HG03108 (cell line): ENCODE results near the gene CTDP1.

ENCODE experiments used
- ATAC-seq: cut with Tn5 transposase; IDR thresholded peaks from one replicate; pipeline ENCODE4 v1.9.1; 2021; ENCODE audit warnings: moderate library complexity; ENCODE audit not compliant: unreplicated experiment

CTDP1 gene, protein sequence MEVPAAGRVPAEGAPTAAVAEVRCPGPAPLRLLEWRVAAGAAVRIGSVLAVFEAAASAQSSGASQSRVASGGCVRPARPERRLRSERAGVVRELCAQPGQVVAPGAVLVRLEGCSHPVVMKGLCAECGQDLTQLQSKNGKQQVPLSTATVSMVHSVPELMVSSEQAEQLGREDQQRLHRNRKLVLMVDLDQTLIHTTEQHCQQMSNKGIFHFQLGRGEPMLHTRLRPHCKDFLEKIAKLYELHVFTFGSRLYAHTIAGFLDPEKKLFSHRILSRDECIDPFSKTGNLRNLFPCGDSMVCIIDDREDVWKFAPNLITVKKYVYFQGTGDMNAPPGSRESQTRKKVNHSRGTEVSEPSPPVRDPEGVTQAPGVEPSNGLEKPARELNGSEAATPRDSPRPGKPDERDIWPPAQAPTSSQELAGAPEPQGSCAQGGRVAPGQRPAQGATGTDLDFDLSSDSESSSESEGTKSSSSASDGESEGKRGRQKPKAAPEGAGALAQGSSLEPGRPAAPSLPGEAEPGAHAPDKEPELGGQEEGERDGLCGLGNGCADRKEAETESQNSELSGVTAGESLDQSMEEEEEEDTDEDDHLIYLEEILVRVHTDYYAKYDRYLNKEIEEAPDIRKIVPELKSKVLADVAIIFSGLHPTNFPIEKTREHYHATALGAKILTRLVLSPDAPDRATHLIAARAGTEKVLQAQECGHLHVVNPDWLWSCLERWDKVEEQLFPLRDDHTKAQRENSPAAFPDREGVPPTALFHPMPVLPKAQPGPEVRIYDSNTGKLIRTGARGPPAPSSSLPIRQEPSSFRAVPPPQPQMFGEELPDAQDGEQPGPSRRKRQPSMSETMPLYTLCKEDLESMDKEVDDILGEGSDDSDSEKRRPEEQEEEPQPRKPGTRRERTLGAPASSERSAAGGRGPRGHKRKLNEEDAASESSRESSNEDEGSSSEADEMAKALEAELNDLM

DNA sequence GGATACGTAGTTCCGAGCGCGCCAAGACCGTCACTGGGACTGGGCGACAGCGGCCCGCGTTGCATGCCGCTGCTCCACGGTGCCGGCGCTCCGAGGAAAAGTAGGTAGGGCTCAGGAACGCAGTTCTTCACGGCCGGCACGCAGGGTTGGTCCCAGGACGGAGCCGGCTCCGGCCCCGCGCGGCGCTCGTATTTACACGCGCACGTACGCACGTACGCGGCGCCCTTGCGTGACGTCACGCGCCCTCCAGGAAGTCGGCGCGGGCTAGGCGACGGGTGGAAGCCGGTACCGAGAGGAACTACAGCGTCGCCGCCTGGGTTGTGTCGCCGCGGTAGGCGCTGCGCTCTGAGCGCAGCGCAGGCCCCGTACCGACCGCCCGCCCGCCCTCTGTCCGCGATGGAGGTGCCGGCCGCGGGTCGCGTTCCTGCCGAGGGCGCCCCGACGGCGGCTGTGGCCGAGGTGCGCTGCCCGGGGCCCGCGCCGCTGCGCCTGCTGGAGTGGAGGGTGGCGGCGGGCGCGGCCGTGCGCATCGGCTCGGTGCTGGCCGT is at the start of gene CTDP1:
Gene CTDP1 (plus strand): TSS at position 252 of the 548 bp plus-strand sequence. CDS start 145 bp downstream, at position 397.
- ATAC-seq = peak; percentile 55

DNA sequence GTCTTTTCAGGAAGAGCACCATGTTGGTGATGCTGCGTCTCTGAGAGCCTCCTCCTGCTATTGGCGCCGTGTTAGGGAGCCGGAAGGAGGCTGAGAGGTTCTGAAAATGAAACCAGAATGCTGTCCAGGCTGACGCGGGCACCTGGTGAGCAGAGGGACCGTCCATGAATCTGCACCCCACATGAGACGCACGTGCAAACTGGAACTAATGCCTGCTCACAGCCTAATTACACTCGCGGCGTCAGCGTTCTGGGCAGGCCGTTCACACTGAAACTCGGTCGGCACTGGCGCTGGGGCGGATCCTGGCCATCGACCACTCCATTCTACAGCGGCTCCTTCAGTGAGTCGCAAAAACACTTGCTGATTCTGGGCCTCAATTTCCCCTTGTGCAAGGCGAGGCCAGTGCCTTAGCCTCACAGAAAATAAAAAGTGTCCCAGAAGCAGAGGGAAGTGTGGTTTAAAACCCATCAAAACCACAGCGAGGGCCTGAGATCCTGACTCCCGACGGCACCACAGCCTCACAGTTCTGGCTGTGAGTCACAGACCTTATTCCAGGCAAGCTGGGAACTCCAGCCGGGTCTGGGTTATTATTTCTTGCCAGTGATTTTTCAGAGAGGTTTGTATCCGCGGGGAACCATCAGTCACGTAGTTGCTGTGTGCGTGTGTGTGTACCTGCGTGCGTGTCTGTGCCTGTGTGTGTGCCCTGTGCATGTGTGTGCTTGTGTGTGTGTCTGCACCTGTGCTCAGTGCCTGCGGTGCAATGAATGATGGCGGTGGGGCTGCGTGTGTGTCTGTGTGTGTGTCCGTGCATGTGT is 49.1 kb upstream of the CTDP1 start:
- ATAC-seq = no peak

DNA sequence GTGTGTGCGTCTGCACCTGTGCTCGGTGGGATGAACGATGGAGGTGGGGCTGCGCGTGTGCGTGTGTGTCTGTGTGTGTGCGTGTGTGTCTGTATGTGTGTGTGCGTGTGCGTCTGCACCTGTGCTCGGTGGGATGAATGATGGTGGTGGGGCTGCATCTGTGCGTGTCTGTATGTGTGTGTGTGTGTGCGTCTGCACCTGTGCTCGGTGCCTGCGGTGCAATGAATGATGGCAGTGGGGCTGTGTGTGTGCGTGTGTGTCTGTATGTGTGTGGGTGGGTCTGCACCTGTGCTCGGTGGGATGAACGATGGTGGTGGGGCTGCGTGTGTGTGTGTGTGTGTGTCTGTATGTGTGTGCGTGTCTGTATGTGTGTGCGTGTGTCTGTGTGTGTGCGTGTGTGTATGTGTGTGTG is 48.5 kb upstream of the CTDP1 start:
- ATAC-seq = no peak

DNA sequence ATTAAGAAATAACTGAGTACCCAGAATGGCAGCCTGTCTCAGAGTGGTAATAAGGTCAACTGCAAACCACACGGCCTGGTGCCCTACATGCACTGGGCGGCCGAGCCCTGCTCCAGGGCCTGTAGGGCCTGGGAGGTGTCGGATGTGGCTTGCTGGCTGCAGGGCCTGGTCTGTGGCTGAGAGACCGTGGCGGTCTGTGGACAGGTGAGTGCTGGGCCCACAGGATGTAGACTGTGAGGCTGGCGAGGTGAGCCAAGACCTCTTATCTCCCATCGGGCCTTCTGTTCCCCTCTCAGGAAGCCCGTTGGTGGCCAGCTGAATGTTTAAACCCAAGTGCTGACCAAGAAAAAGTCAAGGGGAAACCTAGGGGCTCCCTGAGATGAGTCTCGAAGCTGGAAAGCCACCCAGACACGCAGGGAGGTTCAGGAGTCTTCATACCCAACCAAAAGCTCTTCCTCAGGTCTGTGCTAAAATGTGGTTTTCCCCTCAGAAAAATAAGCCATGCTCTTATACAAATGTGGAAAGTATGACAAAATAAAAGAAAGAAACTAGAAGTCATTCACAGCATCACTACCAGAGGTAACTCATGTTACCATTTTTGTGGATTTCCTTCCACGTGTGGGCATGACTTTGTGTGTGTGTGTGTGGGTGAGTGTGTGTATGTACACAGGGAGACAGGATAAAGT is 47.7 kb upstream of the CTDP1 start:
- no peak for ATAC-seq

DNA sequence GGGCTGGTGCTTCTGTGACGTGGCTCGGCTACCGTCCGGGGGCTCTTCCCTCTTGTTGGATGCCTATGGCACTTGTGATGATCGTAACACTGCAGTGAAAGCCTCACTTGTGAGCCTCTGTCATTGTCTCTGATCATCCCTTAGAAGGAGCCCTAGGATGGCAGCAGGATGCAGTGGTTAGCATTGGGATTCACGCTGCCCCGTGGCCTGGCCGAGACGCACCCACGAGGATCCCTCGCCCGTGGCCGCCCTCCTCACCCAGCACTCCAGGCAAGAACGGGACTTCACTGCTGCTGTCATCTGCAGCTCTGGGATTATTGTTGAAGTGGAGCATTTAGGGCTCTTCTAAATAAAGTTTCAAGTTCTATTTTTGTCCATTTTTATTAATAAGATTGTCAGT is 46.8 kb upstream of the CTDP1 start:
- no peak for ATAC-seq

DNA sequence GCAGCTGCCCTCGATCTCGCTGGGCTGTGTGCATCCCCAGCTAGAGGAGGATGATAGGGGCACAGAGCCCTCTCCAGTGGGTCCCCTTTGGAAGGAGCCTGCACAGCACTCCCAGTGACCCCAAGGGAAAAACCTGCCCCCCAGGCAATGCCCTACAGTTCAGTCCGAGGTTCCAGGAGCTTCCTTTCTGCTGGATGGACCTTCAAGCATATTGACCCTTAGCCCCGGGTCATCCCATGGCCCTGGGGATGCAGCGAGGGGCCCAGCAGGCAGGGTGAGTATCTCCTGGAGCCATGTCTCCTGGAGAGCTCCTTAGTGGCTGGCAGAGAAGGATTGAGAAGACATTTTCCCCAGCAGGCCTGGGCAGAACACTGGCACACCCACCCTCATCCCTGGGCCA is 45.4 kb upstream of the CTDP1 start:
- ATAC-seq = no peak

DNA sequence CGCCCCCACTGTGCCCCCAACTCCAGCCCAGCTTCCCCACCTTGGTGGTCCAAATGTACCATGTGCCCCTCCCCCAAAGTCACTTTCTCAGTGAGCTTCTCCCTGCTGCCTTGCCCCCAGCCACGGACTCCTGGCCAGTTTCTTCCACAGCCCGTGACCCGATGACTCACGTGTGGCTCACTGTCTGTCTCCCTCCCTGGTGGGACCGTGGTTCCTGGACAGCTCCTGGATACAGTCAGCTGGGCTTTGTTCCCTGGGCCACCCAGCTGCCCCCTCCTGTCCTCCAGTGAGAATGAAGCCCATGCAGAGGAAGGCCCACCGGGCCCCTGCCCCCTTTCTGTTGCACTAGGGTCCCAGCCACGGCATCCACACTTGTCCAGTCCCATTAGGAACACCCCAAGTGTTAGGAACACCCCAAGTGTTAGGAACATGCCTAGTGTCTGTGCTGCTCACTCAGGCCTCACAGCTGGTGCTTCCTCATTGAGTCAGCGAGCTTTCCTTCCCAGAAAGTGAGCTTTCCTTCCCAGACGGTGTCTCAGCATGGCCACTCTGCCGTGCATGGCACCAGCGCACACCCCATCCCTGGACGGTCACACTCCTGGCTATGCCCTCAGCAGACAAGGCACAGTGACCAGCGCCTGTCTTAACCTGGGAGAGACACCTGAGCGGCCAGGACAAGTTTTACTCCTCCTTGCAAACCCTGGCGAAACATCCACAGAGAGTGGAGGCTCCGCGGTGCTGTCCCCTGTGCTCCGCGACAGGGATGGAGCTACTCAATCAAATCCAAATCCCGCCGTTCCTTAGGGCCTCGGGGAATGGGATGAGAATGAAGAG is 44.8 kb upstream of the CTDP1 start:
- ATAC-seq = no peak

DNA sequence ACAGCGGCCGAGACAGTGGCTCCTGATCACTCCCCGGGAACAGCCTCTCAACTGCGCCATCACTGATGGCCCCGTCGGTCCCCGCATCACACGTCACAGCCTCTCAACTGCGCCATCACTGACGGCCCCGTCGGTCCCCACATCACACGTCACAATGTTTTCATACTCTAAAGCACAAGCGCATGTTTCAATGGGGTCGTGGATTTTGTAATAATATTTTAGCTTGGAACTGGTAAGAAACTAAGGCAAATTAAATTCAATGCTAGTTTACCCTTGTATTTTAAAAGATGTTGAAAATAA is 44.2 kb upstream of the CTDP1 start:
- ATAC-seq = no peak

DNA sequence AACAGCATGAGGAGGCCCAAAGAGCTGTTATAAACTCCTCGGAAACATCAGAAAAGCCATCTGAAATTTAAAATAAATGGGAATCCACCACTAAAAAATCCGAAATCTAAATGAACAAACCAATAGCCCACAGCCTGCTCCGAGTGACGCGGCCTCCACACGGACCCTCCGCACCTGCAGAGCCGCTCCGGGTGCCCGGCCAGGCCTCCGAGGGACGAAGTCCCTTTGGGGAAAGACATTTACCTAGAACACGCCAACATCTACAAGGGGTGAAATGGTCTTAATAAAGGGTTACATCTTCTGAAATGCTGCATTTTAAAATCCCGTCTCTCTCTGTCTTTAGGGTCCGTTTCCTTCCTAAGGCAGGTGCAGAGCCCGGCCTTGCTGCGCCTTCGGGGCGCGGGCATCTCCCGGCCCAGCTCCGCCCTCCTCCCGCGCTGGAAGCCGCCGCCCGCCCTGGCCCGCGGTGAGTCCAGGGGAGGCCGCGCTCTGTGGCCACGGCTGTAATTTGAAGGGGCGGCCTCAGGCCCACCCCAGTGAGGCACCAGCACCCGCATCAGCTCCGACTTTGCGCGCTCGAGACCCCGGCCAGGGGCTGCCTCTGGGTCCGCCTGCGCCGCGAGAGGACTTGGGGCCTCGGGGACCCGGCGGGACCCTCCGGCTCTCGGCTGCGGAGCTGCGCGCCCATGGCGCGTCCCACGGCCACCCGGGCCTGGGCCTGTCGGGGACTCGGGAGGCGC is 42.3 kb upstream of the CTDP1 start:
- no peak for ATAC-seq

DNA sequence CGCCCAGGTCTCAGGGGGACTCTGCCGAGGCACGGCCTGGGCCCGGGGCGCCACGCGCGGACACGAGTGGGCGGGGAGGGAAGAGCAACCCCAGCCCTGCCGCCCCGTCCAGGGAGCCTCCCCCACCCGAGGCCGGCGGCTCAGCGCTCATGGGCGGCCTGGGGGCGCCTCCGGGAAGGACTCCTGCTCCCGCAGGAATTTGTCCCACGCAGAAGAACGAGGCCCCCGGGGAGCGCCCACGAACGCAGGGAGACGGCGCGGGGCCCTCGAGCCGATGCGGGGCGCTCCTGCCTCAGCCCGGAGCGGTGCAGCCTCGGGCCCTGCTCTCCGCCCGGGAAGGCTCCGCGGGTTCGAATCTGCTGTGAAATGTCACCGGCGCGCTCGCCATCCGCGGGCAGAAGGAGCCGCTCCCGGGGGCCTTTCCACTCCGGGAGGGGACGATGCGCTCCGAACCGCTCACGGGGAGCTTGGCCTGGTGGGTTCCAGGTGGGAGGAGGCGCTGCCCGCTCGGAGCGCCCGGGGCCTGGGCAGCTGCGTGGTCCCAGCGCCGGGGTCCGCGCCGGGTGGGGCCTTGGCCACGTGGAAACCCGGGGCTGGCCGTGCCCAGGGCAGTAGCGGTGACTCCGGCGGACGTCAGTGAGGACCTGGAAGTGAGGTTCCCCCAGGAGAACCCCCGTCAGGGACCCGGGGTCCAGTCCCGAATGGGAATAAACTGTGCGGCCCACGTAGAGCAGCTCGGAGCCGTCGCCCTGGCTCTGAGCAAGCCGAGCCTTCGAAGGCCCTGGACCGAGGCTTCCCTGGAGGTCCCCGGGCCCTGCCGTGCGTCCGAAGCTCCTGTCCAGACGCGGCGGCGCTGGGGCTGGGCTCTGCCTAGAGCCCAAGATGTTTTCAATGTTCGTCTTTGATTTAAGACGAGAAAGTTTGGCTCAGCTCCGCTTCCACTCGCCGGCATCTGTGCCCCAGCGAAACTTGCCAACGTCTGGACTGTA is 41.4 kb upstream of the CTDP1 start:
- ATAC-seq = no peak

DNA sequence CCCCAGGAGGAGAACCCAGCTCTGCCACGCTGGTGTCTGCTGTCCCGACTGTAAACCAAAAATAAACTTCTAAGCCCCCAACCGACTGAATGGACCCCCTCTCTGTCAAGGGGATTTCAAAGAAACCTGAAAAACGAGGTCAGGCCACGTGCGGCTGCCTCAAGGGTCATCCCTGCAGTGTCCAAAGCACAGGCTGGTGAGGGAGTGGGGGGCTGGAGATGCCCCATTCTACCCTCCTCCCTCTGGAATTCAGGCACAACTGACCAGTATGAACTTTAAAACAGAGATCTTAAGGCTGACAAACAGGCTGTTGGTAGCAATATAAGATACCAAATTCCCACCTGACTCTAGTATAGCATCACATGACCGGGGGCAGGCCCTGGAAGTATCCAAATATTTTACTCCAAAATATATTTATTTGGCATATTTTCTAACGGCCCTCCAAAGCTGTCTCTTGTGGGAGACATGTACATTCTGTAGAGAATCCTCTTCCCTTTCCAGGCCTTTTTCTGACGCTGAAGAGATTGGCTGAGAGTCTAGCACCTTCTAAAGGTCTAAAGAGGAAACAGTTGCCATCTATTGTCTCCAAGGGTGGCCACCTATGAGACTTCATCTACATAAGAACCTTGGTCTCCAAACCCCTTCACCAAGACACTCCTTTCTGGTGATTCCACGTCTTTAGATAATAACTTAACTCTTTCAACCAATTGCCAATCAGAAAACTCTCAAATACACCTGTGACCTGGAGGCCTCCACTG is 40.4 kb upstream of the CTDP1 start:
- ATAC-seq = no peak

DNA sequence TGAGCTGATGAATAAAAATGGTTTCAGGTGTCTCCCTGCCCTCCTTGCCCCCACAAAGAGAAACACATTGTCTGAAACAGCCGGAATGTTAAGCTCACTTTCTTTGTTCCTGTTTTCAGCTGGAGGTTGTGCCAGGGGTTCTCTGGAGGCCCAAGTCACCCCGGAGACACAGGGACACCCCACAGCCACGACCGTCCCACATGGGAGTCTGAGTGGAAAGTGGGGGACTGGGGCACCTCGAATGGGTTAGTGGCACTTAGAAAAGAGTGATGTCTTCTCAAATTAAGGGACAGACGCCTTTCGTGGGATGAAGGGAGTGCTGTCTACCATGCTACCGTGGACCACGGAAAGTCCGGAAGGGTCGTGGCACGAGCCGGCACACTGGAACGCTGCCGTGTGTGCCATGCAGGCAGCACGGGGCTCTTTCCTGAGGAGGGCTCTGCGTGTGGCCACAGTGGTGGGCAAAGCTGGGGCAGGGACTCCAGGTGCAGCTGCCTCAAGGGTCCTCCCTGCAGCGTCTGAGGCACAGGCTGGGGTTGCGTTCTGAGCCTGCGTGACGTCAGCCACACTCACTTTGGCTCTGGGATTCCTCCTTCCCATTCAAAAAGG is 39.4 kb upstream of the CTDP1 start:
- ATAC-seq = no peak

DNA sequence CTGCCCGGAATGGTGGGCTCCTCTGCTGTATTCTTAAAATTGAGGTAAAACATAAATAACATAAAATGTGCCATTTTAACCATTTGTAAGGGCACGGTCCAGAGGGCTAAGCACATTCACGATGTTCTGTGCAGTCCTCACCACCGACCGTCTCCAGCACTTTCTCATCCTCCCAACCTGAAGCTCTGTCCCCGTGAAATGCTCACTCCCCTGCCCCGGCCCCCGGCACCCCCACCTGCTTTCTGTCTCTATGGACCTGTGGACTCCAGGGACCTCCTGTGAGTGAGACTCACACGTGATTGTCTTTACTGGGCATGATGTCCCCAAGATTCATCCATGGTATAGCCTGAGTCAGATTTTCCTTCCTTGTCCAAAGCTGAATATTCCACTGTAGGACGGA is 38.7 kb upstream of the CTDP1 start:
- ATAC-seq = no peak

DNA sequence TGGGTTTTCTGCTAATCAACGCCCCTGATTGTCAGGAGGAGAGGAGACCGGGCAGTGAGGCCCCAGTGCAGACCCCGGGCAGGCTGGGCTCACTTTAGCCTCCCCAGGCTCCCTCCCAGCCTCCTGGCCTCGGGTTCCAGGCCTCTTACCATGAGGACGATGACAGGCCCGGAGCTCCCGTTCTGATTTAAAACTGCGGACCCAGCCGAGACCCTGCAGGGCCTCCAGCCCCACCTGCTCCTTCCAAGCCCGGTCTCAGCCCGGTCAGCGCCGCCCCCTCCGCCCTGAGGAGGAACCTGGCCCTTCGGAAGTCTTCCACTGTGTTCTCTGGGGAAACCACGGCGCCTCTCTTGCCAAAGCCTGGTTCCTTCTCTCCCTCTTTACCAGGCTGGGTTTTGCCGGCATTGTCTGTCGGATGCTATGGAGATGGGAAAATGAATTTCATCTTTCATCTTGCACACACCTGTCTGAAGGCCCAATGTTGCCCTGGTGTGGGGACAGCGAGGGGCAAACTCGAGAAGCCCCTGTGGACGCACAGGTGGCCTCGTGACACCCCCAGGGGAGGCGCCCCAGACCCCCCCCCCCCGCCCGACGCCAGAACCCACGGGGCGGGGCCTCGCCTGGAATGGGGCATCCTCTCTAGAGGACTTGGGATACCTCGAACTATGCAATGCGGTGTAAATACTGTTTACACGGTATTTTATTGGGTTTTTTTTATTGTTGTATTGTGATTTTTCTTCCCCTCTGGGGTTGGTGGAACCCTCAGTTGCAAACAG is 37.7 kb upstream of the CTDP1 start:
- no peak for ATAC-seq

DNA sequence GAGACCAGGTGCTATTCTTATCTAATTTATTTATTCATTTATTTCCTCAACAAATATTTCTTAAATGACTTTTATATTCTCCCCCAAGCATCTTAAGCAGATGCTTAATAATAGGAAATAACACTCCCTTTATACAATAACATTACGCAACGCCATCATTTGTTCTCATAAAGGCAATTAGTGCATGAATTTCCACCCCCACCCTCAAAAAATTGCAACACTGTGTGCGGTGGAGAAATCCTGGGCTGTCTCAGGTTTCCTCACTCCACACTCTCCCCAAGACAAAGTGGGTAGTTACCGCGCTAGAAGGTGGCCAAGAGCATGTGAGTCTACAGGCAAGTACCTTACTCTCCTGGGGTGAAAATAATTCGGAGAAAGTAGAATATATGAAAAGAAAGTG is 37.0 kb upstream of the CTDP1 start:
- ATAC-seq = no peak
